Hematopoietic multipotent progenitor cell treated with erythropoietin and hydrocortisone succinate and interleukin-3 and kit ligand, for 6 days (in vitro differentiated cells): ENCODE data around the gene UBE2F.
"Not testable (repeated sequence)": the region's sequence is repeated elsewhere in the genome, so short reads cannot be mapped to it uniquely, and the experiment has no call there.

Source experiments
- DNase-seq: peaks from one replicate; pipeline ENCODE4 v3.0.0-alpha.2; 2015

Gene UBE2F

DNA sequence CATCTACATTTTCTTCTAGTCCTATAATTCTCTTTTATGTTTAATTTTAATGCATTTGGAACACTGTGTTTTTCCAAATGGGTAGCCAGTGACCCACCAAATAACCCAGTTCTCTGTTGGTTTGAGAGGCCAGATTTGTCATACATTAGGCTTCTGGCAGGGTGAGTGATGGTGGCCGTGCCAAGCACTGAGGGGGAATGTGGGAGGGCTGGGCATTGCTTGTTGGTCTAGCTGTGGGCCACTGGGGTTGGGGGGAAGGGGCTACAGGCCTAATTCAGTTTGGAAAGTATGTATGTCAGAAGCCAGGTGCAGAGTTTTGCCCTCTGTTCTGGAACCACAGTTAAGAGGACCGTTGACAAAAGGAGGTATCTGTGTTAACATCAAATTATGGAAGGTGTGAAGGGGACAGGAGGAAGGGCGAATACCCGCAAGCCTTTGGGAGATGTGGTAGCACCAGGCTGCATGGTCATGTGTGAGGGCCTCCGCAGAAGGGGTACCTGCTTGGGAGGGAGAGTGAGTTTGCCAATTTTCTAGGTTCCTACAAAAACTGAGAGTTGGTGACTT, 55.9 kb downstream of the UBE2F start:
- no peak for DNase-seq

- DNase-seq: no peak
Measured at GRCh38 chr2:238023608-238024007, 56.8 kb downstream of the UBE2F start.

GRCh38 chr2:238024986-238025385, 58.2 kb downstream of the UBE2F start:
- no peak for DNase-seq

- no peak for DNase-seq
Measured at GRCh38 chr2:238025741-238026360, 59.0 kb downstream of the UBE2F start.

- no peak for DNase-seq
Measured at GRCh38 chr2:238027058-238027457, 60.2 kb downstream of the UBE2F start.

- DNase-seq: peak; percentile 45
Measured at GRCh38 chr2:238027591-238028415, 61.0 kb downstream of the UBE2F start.

DNA sequence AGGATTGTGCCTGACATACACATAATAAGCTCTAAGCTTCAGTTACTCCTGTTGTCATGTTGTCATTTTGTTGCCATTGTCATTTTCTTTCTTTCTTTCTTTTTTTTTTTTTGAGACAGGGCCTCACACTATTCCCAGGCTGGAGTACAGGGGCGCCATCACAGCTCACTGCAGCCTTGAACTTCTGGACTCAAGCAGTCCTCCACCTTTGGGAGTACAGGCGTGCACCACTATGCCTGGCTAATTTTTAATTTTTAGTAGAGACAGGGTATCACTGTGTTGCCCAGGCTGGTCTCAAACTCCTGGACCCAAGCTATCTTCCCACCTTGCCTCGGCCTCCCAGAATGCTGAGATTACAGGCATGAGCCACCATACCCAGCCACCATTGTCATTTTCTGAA, 63.0 kb downstream of the UBE2F start:
- DNase-seq: no peak

- DNase-seq: no peak
Measured at GRCh38 chr2:238030422-238031155, 63.8 kb downstream of the UBE2F start.

GRCh38 chr2:238031751-238032150, 64.9 kb downstream of the UBE2F start:
- DNase-seq: no peak

GRCh38 chr2:238032755-238033337, 66.0 kb downstream of the UBE2F start:
- no peak for DNase-seq

DNA sequence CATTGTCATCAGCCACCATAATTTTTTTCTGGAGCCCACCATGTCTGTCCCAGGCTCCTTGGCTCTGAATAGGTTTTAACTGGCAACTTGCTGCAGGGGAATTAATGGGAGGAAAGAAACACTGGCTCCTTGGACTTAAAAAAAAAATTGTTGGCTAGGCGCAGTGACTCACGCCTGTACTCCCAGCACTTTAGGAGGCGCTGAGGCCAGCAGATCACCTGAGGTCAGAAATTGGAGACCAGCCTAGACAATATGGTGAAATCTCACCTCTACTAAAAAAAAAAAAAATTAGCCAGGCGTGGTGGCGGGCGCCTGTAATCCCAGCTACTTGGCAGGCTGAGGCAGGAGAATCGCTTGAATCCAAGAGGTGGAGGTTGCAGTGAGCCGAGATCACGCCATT, 67.2 kb downstream of the UBE2F start:
- DNase-seq: not testable (repeated sequence)

DNA sequence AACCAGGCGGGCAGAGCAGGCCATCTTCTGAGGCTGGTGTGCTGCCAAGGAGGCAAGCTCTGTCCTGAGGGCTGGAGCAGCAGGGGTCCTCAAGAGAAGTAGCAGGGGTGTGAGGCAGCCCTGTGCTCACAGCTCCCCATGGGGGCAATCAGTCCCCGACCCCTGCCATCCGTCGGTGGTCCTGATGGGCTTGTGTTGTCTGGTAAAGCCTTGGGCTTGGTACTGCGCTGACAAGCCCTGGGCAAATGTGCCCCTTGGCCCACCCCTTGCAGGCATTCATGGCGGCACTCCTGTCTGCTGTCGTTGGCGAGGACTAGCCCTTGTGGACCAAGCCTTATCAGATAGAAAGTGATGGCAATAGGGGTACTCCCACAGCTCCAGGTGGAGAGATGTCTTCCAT, 71.4 kb downstream of the UBE2F start:
- DNase-seq: no peak

DNA sequence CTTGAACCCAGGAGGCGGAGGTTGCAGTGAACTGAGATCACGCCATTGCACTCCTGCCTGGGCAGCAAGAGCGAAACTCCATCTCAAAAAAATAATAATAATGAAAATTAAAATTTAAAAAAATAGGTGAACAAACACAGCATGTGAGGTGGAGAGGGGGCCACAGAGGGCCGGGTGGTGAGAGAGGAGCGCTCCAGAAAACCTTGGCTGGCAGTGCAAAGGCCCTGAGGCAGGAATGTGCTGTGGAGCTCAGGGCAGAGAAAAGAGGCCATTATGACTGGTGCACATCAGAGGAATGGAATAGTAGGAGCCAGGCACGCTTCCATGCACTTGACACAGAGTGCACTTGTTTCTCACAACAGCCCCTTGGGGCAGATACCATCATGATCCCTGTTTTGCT, 72.3 kb downstream of the UBE2F start:
- no peak for DNase-seq

- DNase-seq: no peak
Measured at GRCh38 chr2:238039985-238040384, 73.2 kb downstream of the UBE2F start.

- DNase-seq: no peak
Measured at GRCh38 chr2:238040918-238041317, 74.1 kb downstream of the UBE2F start.

- no peak for DNase-seq
Measured at GRCh38 chr2:238042090-238042489, 75.3 kb downstream of the UBE2F start.

GRCh38 chr2:238042849-238043584, 76.2 kb downstream of the UBE2F start:
- DNase-seq: no peak

- no peak for DNase-seq
Measured at GRCh38 chr2:238043851-238044250, 77.0 kb downstream of the UBE2F start.

- no peak for DNase-seq
Measured at GRCh38 chr2:238045575-238045974, 78.8 kb downstream of the UBE2F start.

DNA sequence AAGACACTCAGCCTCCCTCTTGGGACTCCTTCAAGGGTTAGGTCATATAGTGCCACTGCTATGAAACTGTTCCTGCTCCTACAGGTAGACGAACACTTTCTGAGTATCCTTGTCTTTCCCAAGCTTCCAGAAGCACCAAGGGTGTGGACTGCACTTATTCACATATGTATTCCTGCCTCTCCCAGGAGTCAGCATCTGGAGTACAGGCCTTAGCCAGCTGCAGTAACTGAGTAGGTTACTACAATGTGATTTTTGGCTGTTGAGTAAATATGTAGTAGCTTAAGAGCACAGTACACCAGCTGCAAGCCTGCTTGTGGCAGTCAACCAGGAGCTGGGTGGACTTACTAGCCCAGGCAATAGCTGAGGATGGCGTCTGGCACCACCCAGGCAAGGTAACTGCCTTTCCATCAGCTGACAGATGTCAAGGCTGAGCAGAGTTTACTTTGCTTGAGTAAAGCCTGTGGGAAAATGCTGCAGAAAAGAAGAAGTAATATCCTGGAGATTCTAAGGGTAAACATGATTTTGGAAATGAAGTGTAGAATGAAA, 80.0 kb downstream of the UBE2F start:
- DNase-seq: no peak

GRCh38 chr2:238053191-238053776, 86.5 kb downstream of the UBE2F start:
- DNase-seq: peak; percentile 70

GRCh38 chr2:238055841-238056240, 89.0 kb downstream of the UBE2F start:
- peak; percentile 44 for DNase-seq
